K562 (cell line): ENCODE measurements around the gene DDX60. TPM values are rescaled to one million over a fixed set of nuclear protein-coding genes. Genes with fewer than 3 reads are reported as not detected.

Source experiments
- ATAC-seq: fragments of 200-7000 bp; cut with Tn5 transposase; 3 replicates; pipeline ENCODE4 v1.9.1; 2020; ENCODE audit warnings: moderate library complexity
- BruUV-seq: library from RNA; stranded (reverse); fragments of 400-500 nt; replicated peaks from 2 replicates; lab custom pipeline; 2021; lab: Mats Ljungman, UMichigan
- CTCF ChIA-PET: fragments of 300-600 bp; formaldehyde crosslinking; extraction: SDS; loops from one replicate; lab custom pipeline; 2021; ENCODE audit warnings: low intra/inter-chr PET ratio; lab: Yijun Ruan, JAX
- POLR2A ChIA-PET: fragments of 300-600, 350-650 bp; sonication (Branson Sonifier 250); formaldehyde crosslinking; extraction: SDS; loops from one replicate; lab custom pipeline; 2021; ENCODE audit warnings: antibody characterized with exemption, inconsistent platforms; lab: Yijun Ruan, JAX
- DNase-seq, 4 experiments: peaks; one replicate each; pipeline versions ENCODE4 v3.0.0 to v3.0.0-alpha.2; 2011 to 2018; ENCODE audit warnings: low spot score in 3 of 4, mixed read lengths in 3 of 4; ENCODE audit errors: extremely low read depth in 1 of 4
- FAIRE-seq: peaks from 2 replicates; lab custom pipeline; 2011; peaks lifted over from hg19 to GRCh38; lab: Jason Lieb, UNC
- H2AFZ ChIP-seq: 2 replicates; pipeline ENCODE4 v1.6.0; 2011; ENCODE audit warnings: low read depth, low read length, control low read depth, inconsistent platforms
- H3K27ac ChIP-seq: fragments of 200-600 bp; 3 replicates; pipeline ENCODE4 v1.8.0; 2011; ENCODE audit warnings: low read depth, mild to moderate bottlenecking, control low read depth, inconsistent platforms, low read length, moderate library complexity, mixed read lengths; ENCODE audit errors: extremely low read depth
- H3K27me3 ChIP-seq, 2 experiments: fragments of 300-600 bp in 1 of 2; 2 replicates in 1 of 2; 3 replicates in 1 of 2; pipeline versions ENCODE4 v1.6.0 to v1.8.0; 2011; ENCODE audit warnings: inconsistent platforms in 2 of 2, low read length in 2 of 2, mild to moderate bottlenecking in 1 of 2, mixed read lengths in 1 of 2, moderate library complexity in 1 of 2; ENCODE audit not compliant: control insufficient read depth in 2 of 2, insufficient read depth in 2 of 2
- H3K36me3 ChIP-seq: fragments of 300-600 bp; 3 replicates; pipeline ENCODE4 v1.8.0; 2011; ENCODE audit warnings: mild to moderate bottlenecking, low read length, inconsistent platforms; ENCODE audit not compliant: control insufficient read depth, insufficient read depth
- H3K4me1 ChIP-seq, 2 experiments: fragments of 200-600 bp in 1 of 2; replicated peaks in 1 of 2; 2 replicates in 1 of 2; 3 replicates in 1 of 2; pipeline versions ENCODE4 v1.5.1 to v1.8.0; 2011; ENCODE audit warnings: inconsistent platforms in 2 of 2, low read length in 2 of 2, mild to moderate bottlenecking in 1 of 2, mixed read lengths in 1 of 2, moderate library complexity in 1 of 2; ENCODE audit not compliant: control insufficient read depth in 2 of 2, insufficient read depth in 2 of 2
- H3K4me2 ChIP-seq: 2 replicates; pipeline ENCODE4 v1.6.1; 2011; ENCODE audit warnings: low read length, control low read depth, inconsistent platforms, mixed read lengths; ENCODE audit not compliant: insufficient read depth
- H3K4me3 ChIP-seq: fragments of 200-600 bp; sonication (generic), shearing (Covaris generic); 2 replicates; pipeline ENCODE4 v1.5.1; 2016; ENCODE audit warnings: control low read depth, inconsistent platforms
- H3K79me2 ChIP-seq: fragments of 200-600 bp; 3 replicates; pipeline ENCODE4 v1.8.0; 2011; ENCODE audit warnings: low read length, inconsistent platforms; ENCODE audit not compliant: control insufficient read depth, insufficient read depth
- H3K9ac ChIP-seq, 2 experiments: 2 replicates each; pipeline versions ENCODE4 v1.6.0 to v1.6.1; 2011; ENCODE audit warnings: low read depth in 2 of 2, low read length in 2 of 2, control low read depth in 1 of 2, inconsistent platforms in 1 of 2, mild to moderate bottlenecking in 1 of 2, mixed read lengths in 1 of 2; ENCODE audit not compliant: insufficient read depth in 1 of 2
- H3K9me1 ChIP-seq: one replicate; pipeline ENCODE4 v1.6.0; 2011; ENCODE audit warnings: inconsistent platforms, mild to moderate bottlenecking, low read length, moderate library complexity; ENCODE audit not compliant: control insufficient read depth, insufficient read depth
- H3K9me3 ChIP-seq: replicated peaks from 2 replicates; pipeline ENCODE4 v1.5.1; 2011; ENCODE audit warnings: low read depth, low read length, inconsistent platforms; ENCODE audit not compliant: control insufficient read depth, insufficient read depth
- H4K20me1 ChIP-seq: replicated peaks from 2 replicates; pipeline ENCODE4 v1.6.1; 2011; ENCODE audit warnings: low read length, inconsistent platforms, mixed read lengths; ENCODE audit not compliant: control insufficient read depth, insufficient read depth
- ELF2 ChIP-seq: fragments of 250-450 bp; sonication (Bioruptor Pico); IDR thresholded peaks from 2 replicates; pipeline ENCODE4 v1.5.0; 2021; ENCODE audit warnings: mild to moderate bottlenecking
- ERF ChIP-seq: fragments of 450-650 bp; formaldehyde crosslinking; IDR thresholded peaks from 2 replicates; pipeline ENCODE4 v1.4.0; 2020; ENCODE audit warnings: mild to moderate bottlenecking, mixed read lengths
- HIVEP1 ChIP-seq: fragments of 250-450 bp; sonication (Bioruptor Pico); IDR thresholded peaks from 2 replicates; pipeline ENCODE4 v1.4.0; 2020; ENCODE audit warnings: mild to moderate bottlenecking
- KAT8 ChIP-seq: fragments of 450-650 bp; IDR thresholded peaks from 2 replicates; pipeline ENCODE4 v1.6.1; 2016; ENCODE audit warnings: low read depth, mild to moderate bottlenecking
- POLR2B ChIP-seq: fragments of 450-650 bp; IDR thresholded peaks from 2 replicates; pipeline ENCODE4 v1.6.1; 2018; ENCODE audit warnings: low read depth; ENCODE audit not compliant: partially characterized antibody
- RBBP5 ChIP-seq: fragments of 200-600 bp; sonication (generic); IDR thresholded peaks from 2 replicates; pipeline ENCODE4 v1.6.1; 2012; ENCODE audit warnings: borderline replicate concordance, mild to moderate bottlenecking, low read length, control low read depth, inconsistent platforms; ENCODE audit not compliant: insufficient read depth, poor library complexity, severe bottlenecking
- TRIM28 ChIP-seq: fragments of 450-650 bp; IDR thresholded peaks from 2 replicates; pipeline ENCODE4 v1.6.1; 2017
- TSC22D4 ChIP-seq: fragments of 450-650 bp; IDR thresholded peaks from 2 replicates; pipeline ENCODE4 v1.6.1; 2016; ENCODE audit warnings: missing genetic modification characterization, missing biosample characterization, control low read depth
- ZNF408 ChIP-seq: fragments of 250-450 bp; sonication (Bioruptor Pico); IDR thresholded peaks from 2 replicates; pipeline ENCODE4 v1.4.0; 2020; ENCODE audit warnings: low read depth, mild to moderate bottlenecking, moderate library complexity
- ZNF445 ChIP-seq: fragments of 250-450 bp; sonication (Bioruptor Pico); IDR thresholded peaks from 2 replicates; pipeline ENCODE4 v1.4.0; 2020; ENCODE audit warnings: low read depth, mild to moderate bottlenecking, moderate library complexity
- ZNF780A ChIP-seq: fragments of 250-450 bp; sonication (Bioruptor Pico); IDR thresholded peaks from 2 replicates; pipeline ENCODE4 v1.5.0; 2021; ENCODE audit warnings: mild to moderate bottlenecking
- ZNF79 ChIP-seq: fragments of 250-450 bp; sonication (Bioruptor Pico); IDR thresholded peaks from 2 replicates; pipeline ENCODE4 v1.4.0; 2020; ENCODE audit warnings: low read depth, mild to moderate bottlenecking, moderate library complexity
- WGBS: fragments of 100-300 bp; shearing (Covaris generic); methylation state at CpG from one replicate; pipeline ENCODE4 v1.1.6; 2016; ENCODE audit warnings: low coverage, mixed read lengths; ENCODE audit not compliant: insufficient coverage; ENCODE audit errors: missing lambda C conversion rate; 5-methylcytosine and 5-hydroxymethylcytosine counted together
- in situ Hi-C: fragments of 300-500 bp; cut with MboI; formaldehyde crosslinking; loops from 4 replicates; pipeline ENCODE4 v1.15.0; 2018; ENCODE audit warnings: inconsistent platforms, mixed read lengths
- intact Hi-C: fragments of 100-400 bp; cut with micrococcal nuclease; formaldehyde crosslinking; loops from 2 replicates; pipeline ENCODE4 v1.14.2; 2022
- polyA plus RNA-seq, 8 experiments: library from polyadenylated mRNA; depleted of rRNA in 4 of 8; stranded (reverse) in 5 of 8; unstranded in 3 of 8; fragments of >200 nt; fragmentation: Nextera tagmentation in 2 of 8; fragmentation: Illumina TruSeq in 1 of 8; extraction: Ambion mirVana in 2 of 8; extraction: Trizol in 1 of 8; gene quantifications; 2 replicates each; pipeline versions ENCODE4 v1.2.1 to v1.2.3, GENCODE V29; 2011 to 2014; ENCODE audit warnings: inconsistent platforms in 1 of 8, missing spikeins in 1 of 8
- total RNA-seq, 7 experiments: library from RNA; depleted of rRNA in 6 of 7; stranded (reverse); fragments of >200 nt in 6 of 7; fragmentation: Illumina TruSeq in 2 of 7; extraction: Trizol in 2 of 7; gene quantifications; 2 replicates each; pipeline versions ENCODE4 v1.2.1 to v1.2.3, GENCODE V29; 2011 to 2021; ENCODE audit warnings: low replicate concordance in 1 of 7
- TF ChIP-seq, protein P1 (sequence below): sonication (generic); formaldehyde crosslinking; IDR thresholded peaks from 2 replicates; pipeline ENCODE4 v1.8.1; 2023; ENCODE audit warnings: mild to moderate bottlenecking, missing genetic modification reagents
- TF ChIP-seq, protein P2 (sequence below): fragments of 450-650 bp; IDR thresholded peaks from 2 replicates; pipeline ENCODE4 v1.6.1; 2017; ENCODE audit warnings: antibody characterized with exemption, mild to moderate bottlenecking
- TF ChIP-seq, protein P3 (sequence below): fragments of 250-450 bp; sonication (Bioruptor Pico); IDR thresholded peaks from 2 replicates; pipeline ENCODE4 v1.8.0; 2022; ENCODE audit warnings: moderate library complexity, mild to moderate bottlenecking, inconsistent platforms
- TF ChIP-seq, protein P4 (sequence below): fragments of 250-450 bp; sonication (Bioruptor Pico); IDR thresholded peaks from 2 replicates; pipeline ENCODE4 v1.4.0; 2020; ENCODE audit warnings: mild to moderate bottlenecking

Gene DDX60
- total and polyA plus RNA-seq, 9 of the 15 experiments (the other 6 are each of a cell fraction or from before 2014, with no cell fraction given), result 0.06 to 0.25 (median 0.13) TPM

DNA sequence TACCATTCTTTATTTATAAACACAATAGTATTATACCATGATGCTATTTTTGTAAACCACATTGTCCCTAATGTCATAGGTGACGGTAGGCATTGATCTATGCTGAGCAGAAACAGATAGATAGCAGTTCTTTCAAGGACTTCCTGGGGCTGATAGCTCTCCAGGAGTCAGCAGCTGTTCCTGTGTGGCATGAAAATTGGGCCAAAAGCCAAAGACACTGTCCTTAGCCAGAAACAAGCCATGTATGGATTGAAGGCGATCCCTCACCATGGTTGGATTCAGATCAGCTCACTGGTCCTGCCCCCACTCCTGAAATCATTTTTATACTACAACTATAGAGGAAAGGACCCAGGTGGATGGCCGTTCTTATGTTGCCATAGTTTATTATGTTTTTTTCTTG lies 53.6 kb downstream of the DDX60 start:
- H3K9me1 ChIP-seq, result no peaks in the 10 kb centered on the region
- H3K4me1 ChIP-seq, result no peaks in the 10 kb centered on the region
- intact Hi-C loops (no loop called here), in situ Hi-C loops (no loop called here)
- no peaks in the 10 kb centered on the region for H3K79me2 ChIP-seq
- H3K9me3 ChIP-seq, result no peaks in the 10 kb centered on the region
- no peak overlapping the region for H2AFZ ChIP-seq
- H3K4me3 ChIP-seq, result no peak overlapping the region
- H3K9ac ChIP-seq, result no peak overlapping the region
- FAIRE-seq (no peak), DNase-seq (no peak), ATAC-seq (no peak)
- no peak overlapping the region for H3K27ac ChIP-seq
- ChIA-PET CTCF (no interaction called here), POLR2A (no interaction called here)
- WGBS, result 0% methylated on average over 3 of the region's 3 CpGs
- no peaks in the 10 kb centered on the region for H3K27me3 ChIP-seq
- H3K4me2 ChIP-seq, result no peak overlapping the region
- H4K20me1 ChIP-seq, result no peaks in the 10 kb centered on the region
- BruUV-seq, result no TSS peak
- H3K36me3 ChIP-seq, result no peaks in the 10 kb centered on the region
- TF ChIP-seq ELF2 (CRISPR knock-in tag) (no peak), HIVEP1 (CRISPR knock-in tag) (no peak), ZNF408 (CRISPR knock-in tag) (no peak), KAT8 (no peak), TRIM28 (no peak), POLR2B (no peak), ZNF79 (CRISPR knock-in tag) (no peak), ERF (CRISPR knock-in tag) (no peak), ZNF445 (CRISPR knock-in tag) (no peak), RBBP5 (no peak), ZNF780A (CRISPR knock-in tag) (no peak), TSC22D4 (tag) (no peak)
- TF ChIP-seq, protein P1, sequence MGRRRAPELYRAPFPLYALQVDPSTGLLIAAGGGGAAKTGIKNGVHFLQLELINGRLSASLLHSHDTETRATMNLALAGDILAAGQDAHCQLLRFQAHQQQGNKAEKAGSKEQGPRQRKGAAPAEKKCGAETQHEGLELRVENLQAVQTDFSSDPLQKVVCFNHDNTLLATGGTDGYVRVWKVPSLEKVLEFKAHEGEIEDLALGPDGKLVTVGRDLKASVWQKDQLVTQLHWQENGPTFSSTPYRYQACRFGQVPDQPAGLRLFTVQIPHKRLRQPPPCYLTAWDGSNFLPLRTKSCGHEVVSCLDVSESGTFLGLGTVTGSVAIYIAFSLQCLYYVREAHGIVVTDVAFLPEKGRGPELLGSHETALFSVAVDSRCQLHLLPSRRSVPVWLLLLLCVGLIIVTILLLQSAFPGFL, result no peak
- TF ChIP-seq, protein P2, sequence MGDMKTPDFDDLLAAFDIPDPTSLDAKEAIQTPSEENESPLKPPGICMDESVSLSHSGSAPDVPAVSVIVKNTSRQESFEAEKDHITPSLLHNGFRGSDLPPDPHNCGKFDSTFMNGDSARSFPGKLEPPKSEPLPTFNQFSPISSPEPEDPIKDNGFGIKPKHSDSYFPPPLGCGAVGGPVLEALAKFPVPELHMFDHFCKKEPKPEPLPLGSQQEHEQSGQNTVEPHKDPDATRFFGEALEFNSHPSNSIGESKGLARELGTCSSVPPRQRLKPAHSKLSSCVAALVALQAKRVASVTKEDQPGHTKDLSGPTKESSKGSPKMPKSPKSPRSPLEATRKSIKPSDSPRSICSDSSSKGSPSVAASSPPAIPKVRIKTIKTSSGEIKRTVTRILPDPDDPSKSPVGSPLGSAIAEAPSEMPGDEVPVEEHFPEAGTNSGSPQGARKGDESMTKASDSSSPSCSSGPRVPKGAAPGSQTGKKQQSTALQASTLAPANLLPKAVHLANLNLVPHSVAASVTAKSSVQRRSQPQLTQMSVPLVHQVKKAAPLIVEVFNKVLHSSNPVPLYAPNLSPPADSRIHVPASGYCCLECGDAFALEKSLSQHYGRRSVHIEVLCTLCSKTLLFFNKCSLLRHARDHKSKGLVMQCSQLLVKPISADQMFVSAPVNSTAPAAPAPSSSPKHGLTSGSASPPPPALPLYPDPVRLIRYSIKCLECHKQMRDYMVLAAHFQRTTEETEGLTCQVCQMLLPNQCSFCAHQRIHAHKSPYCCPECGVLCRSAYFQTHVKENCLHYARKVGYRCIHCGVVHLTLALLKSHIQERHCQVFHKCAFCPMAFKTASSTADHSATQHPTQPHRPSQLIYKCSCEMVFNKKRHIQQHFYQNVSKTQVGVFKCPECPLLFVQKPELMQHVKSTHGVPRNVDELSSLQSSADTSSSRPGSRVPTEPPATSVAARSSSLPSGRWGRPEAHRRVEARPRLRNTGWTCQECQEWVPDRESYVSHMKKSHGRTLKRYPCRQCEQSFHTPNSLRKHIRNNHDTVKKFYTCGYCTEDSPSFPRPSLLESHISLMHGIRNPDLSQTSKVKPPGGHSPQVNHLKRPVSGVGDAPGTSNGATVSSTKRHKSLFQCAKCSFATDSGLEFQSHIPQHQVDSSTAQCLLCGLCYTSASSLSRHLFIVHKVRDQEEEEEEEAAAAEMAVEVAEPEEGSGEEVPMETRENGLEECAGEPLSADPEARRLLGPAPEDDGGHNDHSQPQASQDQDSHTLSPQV, result no peak
- TF ChIP-seq, protein P3, sequence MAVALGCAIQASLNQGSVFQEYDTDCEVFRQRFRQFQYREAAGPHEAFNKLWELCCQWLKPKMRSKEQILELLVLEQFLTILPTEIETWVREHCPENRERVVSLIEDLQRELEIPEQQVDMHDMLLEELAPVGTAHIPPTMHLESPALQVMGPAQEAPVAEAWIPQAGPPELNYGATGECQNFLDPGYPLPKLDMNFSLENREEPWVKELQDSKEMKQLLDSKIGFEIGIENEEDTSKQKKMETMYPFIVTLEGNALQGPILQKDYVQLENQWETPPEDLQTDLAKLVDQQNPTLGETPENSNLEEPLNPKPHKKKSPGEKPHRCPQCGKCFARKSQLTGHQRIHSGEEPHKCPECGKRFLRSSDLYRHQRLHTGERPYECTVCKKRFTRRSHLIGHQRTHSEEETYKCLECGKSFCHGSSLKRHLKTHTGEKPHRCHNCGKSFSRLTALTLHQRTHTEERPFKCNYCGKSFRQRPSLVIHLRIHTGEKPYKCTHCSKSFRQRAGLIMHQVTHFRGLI (CRISPR knock-in tag), result no peak
- TF ChIP-seq, protein P4, sequence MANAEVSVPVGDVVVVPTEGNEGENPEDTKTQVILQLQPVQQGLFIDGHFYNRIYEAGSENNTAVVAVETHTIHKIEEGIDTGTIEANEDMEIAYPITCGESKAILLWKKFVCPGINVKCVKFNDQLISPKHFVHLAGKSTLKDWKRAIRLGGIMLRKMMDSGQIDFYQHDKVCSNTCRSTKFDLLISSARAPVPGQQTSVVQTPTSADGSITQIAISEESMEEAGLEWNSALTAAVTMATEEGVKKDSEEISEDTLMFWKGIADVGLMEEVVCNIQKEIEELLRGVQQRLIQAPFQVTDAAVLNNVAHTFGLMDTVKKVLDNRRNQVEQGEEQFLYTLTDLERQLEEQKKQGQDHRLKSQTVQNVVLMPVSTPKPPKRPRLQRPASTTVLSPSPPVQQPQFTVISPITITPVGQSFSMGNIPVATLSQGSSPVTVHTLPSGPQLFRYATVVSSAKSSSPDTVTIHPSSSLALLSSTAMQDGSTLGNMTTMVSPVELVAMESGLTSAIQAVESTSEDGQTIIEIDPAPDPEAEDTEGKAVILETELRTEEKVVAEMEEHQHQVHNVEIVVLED, result no peak
